Measurements from ENCODE around the gene YAF2. TPM values are rescaled to one million over a fixed set of nuclear protein-coding genes. Genes with fewer than 3 reads are reported as not detected.

Gene YAF2
- total RNA-seq, 1 donor: 19.9 TPM

- DNase-seq (ENCODE audit: insufficient read length, low spot score, missing footprints): peak; percentile 58
- Histone ChIP-seq H3K4me3 (ENCODE audit: insufficient read depth, low read length) (no peak overlapping the region), H4K20me1 (ENCODE audit: insufficient read depth, low read length) (no peaks in the 10 kb centered on the region), H3K27me3 (ENCODE audit: insufficient read depth, low read length) (no peaks in the 10 kb centered on the region), H3K27ac (ENCODE audit: low read depth, low read length) (peak overlapping the region; percentile 51), H3K4me2 (ENCODE audit: insufficient read depth, low read length) (peak overlapping the region; percentile 50), H3K4me1 (ENCODE audit: insufficient read depth, low read length) (peaks cover 28% of the 10 kb centered on the region), H3K79me2 (ENCODE audit: insufficient read depth, low read length) (peaks cover 12% of the 10 kb centered on the region), H3K36me3 (ENCODE audit: insufficient read depth, low read length) (peaks cover 13% of the 10 kb centered on the region), H3K9me3 (ENCODE audit: low read depth, low read length) (no peaks in the 10 kb centered on the region), H2AFZ (ENCODE audit: low read length) (no peak overlapping the region)
- no peak for TF ChIP-seq CTCF (IDR thresholded peaks at IDR 0.05; ENCODE audit: extremely low read depth, low read depth, low read length)
Observed at GRCh38 chr12:42166501-42166900, 71.5 kb downstream of the YAF2 start.

GRCh38 chr12:42163913-42164312 is 74.1 kb downstream of the YAF2 start:
- no peak overlapping the region for H2AFZ ChIP-seq (ENCODE audit: low read length)
- H3K79me2 ChIP-seq (ENCODE audit: insufficient read depth, low read length): peaks cover 9% of the 10 kb centered on the region
- peaks cover 29% of the 10 kb centered on the region for H3K4me1 ChIP-seq (ENCODE audit: insufficient read depth, low read length)
- H3K9me3 ChIP-seq (ENCODE audit: low read depth, low read length): no peaks in the 10 kb centered on the region
- H4K20me1 ChIP-seq (ENCODE audit: insufficient read depth, low read length): no peaks in the 10 kb centered on the region
- H3K36me3 ChIP-seq (ENCODE audit: insufficient read depth, low read length): peaks cover 11% of the 10 kb centered on the region
- no peak overlapping the region for H3K4me3 ChIP-seq (ENCODE audit: insufficient read depth, low read length)
- TF ChIP-seq CTCF (IDR thresholded peaks at IDR 0.05; ENCODE audit: extremely low read depth, low read depth, low read length): no peak
- no peak for DNase-seq (ENCODE audit: insufficient read length, low spot score, missing footprints)
- no peak overlapping the region for H3K27ac ChIP-seq (ENCODE audit: low read depth, low read length)
- H3K27me3 ChIP-seq (ENCODE audit: insufficient read depth, low read length): no peaks in the 10 kb centered on the region
- H3K4me2 ChIP-seq (ENCODE audit: insufficient read depth, low read length): no peak overlapping the region

GRCh38 chr12:42162965-42163364 is 75.1 kb downstream of the YAF2 start:
- Histone ChIP-seq H2AFZ (ENCODE audit: low read length) (no peak overlapping the region), H3K36me3 (ENCODE audit: insufficient read depth, low read length) (peaks cover 13% of the 10 kb centered on the region), H4K20me1 (ENCODE audit: insufficient read depth, low read length) (no peaks in the 10 kb centered on the region), H3K4me1 (ENCODE audit: insufficient read depth, low read length) (peaks cover 29% of the 10 kb centered on the region), H3K4me3 (ENCODE audit: insufficient read depth, low read length) (no peak overlapping the region), H3K27ac (ENCODE audit: low read depth, low read length) (no peak overlapping the region), H3K79me2 (ENCODE audit: insufficient read depth, low read length) (peaks cover 9% of the 10 kb centered on the region), H3K9me3 (ENCODE audit: low read depth, low read length) (no peaks in the 10 kb centered on the region), H3K4me2 (ENCODE audit: insufficient read depth, low read length) (no peak overlapping the region), H3K27me3 (ENCODE audit: insufficient read depth, low read length) (no peaks in the 10 kb centered on the region)
- no peak for TF ChIP-seq CTCF (IDR thresholded peaks at IDR 0.05; ENCODE audit: extremely low read depth, low read depth, low read length)
- no peak for DNase-seq (ENCODE audit: insufficient read length, low spot score, missing footprints)

GRCh38 chr12:42162193-42162592 is 75.9 kb downstream of the YAF2 start:
- H3K4me3 ChIP-seq (ENCODE audit: insufficient read depth, low read length): no peak overlapping the region
- no peaks in the 10 kb centered on the region for H4K20me1 ChIP-seq (ENCODE audit: insufficient read depth, low read length)
- H2AFZ ChIP-seq (ENCODE audit: low read length): no peak overlapping the region
- no peak for TF ChIP-seq CTCF (IDR thresholded peaks at IDR 0.05; ENCODE audit: extremely low read depth, low read depth, low read length)
- H3K4me2 ChIP-seq (ENCODE audit: insufficient read depth, low read length): no peak overlapping the region
- H3K27ac ChIP-seq (ENCODE audit: low read depth, low read length): peak overlapping the region; percentile 10
- no peaks in the 10 kb centered on the region for H3K27me3 ChIP-seq (ENCODE audit: insufficient read depth, low read length)
- no peaks in the 10 kb centered on the region for H3K9me3 ChIP-seq (ENCODE audit: low read depth, low read length)
- H3K79me2 ChIP-seq (ENCODE audit: insufficient read depth, low read length): peaks cover 9% of the 10 kb centered on the region
- peaks cover 26% of the 10 kb centered on the region for H3K4me1 ChIP-seq (ENCODE audit: insufficient read depth, low read length)
- peaks cover 13% of the 10 kb centered on the region for H3K36me3 ChIP-seq (ENCODE audit: insufficient read depth, low read length)
- DNase-seq (ENCODE audit: insufficient read length, low spot score, missing footprints): no peak
